Activated CD4-positive, alpha-beta T cell treated with anti-CD3 and anti-CD28 coated beads, Interleukin-2, amount 50 U/mL, for 16 hours (primary cell): ENCODE data around the gene RPL11.
"Not testable (repeated sequence)": the region's sequence is repeated elsewhere in the genome, so short reads cannot be mapped to it uniquely, and the experiment has no call there.

Experiments
- DNase-seq: peaks from one replicate; pipeline ENCODE4 v3.0.0-alpha.2; 2020

The RPL11 gene

GRCh38 chr1:23687680-23688079 is 3.9 kb upstream of the RPL11 start:
- not testable (repeated sequence) for DNase-seq

GRCh38 chr1:23688281-23688680 is 3.3 kb upstream of the RPL11 start:
- DNase-seq: not testable (repeated sequence)

GRCh38 chr1:23692308-23692871 is 784 bp downstream of the RPL11 start:
- no peak for DNase-seq

GRCh38 chr1:23693599-23693998 is 2.0 kb downstream of the RPL11 start:
- no peak for DNase-seq

- DNase-seq: no peak
Measured at GRCh38 chr1:23694371-23694770, 2.8 kb downstream of the RPL11 start.

GRCh38 chr1:23695667-23696066 is 4.1 kb downstream of the RPL11 start:
- DNase-seq: no peak

GRCh38 chr1:23696335-23696989 is 4.9 kb downstream of the RPL11 start:
- no peak for DNase-seq

GRCh38 chr1:23698466-23698865 is 6.9 kb downstream of the RPL11 start:
- no peak for DNase-seq

- peak; percentile 41 for DNase-seq
Measured at GRCh38 chr1:23699280-23700179, 7.9 kb downstream of the RPL11 start.

- DNase-seq: no peak
Measured at GRCh38 chr1:23701310-23701709, 9.7 kb downstream of the RPL11 start.

- DNase-seq: no peak
Measured at GRCh38 chr1:23701996-23702395, 10.4 kb downstream of the RPL11 start.

- DNase-seq: no peak
Measured at GRCh38 chr1:23704834-23705495, 13.4 kb downstream of the RPL11 start.

GRCh38 chr1:23709229-23709628 is 17.6 kb downstream of the RPL11 start:
- no peak for DNase-seq

- no peak for DNase-seq
Measured at GRCh38 chr1:23718482-23718881, 26.9 kb downstream of the RPL11 start.

- peak; percentile 27 for DNase-seq
Measured at GRCh38 chr1:23719162-23719820, 27.7 kb downstream of the RPL11 start.

GRCh38 chr1:23720256-23720995 is 28.8 kb downstream of the RPL11 start:
- peak; percentile 73 for DNase-seq

- no peak for DNase-seq
Measured at GRCh38 chr1:23722652-23723051, 31.0 kb downstream of the RPL11 start.

GRCh38 chr1:23726686-23727085 is 35.1 kb downstream of the RPL11 start:
- no peak for DNase-seq

- DNase-seq: no peak
Measured at GRCh38 chr1:23727362-23727811, 35.8 kb downstream of the RPL11 start.

GRCh38 chr1:23732363-23733224 is 41.0 kb downstream of the RPL11 start:
- DNase-seq: no peak

- DNase-seq: not testable (repeated sequence)
Measured at GRCh38 chr1:23733281-23733680, 41.7 kb downstream of the RPL11 start.
